Natural killer cell (primary cell): ENCODE data around the gene PPP4R1. TPM values are rescaled to one million over a fixed set of nuclear protein-coding genes. Genes with fewer than 3 reads are reported as not detected.
A peak's percentile ranks its signal among the peaks of the same experiment; 100 is the strongest.

Experiments
- ATAC-seq, 3 donors: fragments of 150-1000 bp in 2 of 3; fragments of 200-7000 bp in 1 of 3; cut with Tn5 transposase; 1 replicate in 1 of 3; 2 replicates in 2 of 3; pipeline ENCODE4 v1.10.0; 2021; ENCODE audit warnings: mild to moderate bottlenecking in 2 of 3, moderate library complexity in 2 of 3
- DNase-seq, 2 donors: peaks; one replicate each; pipeline versions ENCODE4 v3.0.0 to v3.0.0-alpha.2; 2013 to 2021; ENCODE audit warnings: mixed read lengths in 1 of 2
- H3K27ac ChIP-seq: one replicate; pipeline ENCODE4 v1.5.1; 2013; ENCODE audit warnings: mild to moderate bottlenecking, low read length
- H3K27me3 ChIP-seq: one replicate; pipeline ENCODE4 v1.6.1; 2013; ENCODE audit warnings: low read length; ENCODE audit not compliant: control insufficient read depth, insufficient read depth
- H3K36me3 ChIP-seq: one replicate; pipeline ENCODE4 v1.6.1; 2013; ENCODE audit warnings: low read length; ENCODE audit not compliant: control insufficient read depth, insufficient read depth
- H3K4me1 ChIP-seq: one replicate; pipeline ENCODE4 v1.6.1; 2013; ENCODE audit warnings: low read length; ENCODE audit not compliant: control insufficient read depth, insufficient read depth
- H3K4me3 ChIP-seq: one replicate; pipeline ENCODE4 v1.5.1; 2013; ENCODE audit warnings: low read length
- H3K9me3 ChIP-seq: one replicate; pipeline ENCODE4 v1.6.1; 2013; ENCODE audit warnings: low read length; ENCODE audit not compliant: control insufficient read depth, insufficient read depth
- H3K27ac Mint-ChIP-seq, 2 donors: one replicate each; pipeline ENCODE4 v1.8.0; 2022; ENCODE audit warnings: mild to moderate bottlenecking in 2 of 2, mixed read lengths in 2 of 2, moderate library complexity in 1 of 2
- H3K27me3 Mint-ChIP-seq, 2 donors: one replicate each; pipeline ENCODE4 v1.8.0; 2022; ENCODE audit warnings: low read depth in 2 of 2, mixed read lengths in 2 of 2
- H3K36me3 Mint-ChIP-seq: one replicate; pipeline ENCODE4 v1.8.0; 2022; ENCODE audit warnings: mixed read lengths
- H3K4me1 Mint-ChIP-seq, 2 donors: one replicate each; pipeline ENCODE4 v1.8.0; 2022; ENCODE audit warnings: mixed read lengths in 2 of 2
- H3K4me3 Mint-ChIP-seq: one replicate; pipeline ENCODE4 v1.8.0; 2022; ENCODE audit warnings: mild to moderate bottlenecking, moderate library complexity, mixed read lengths
- H3K9me3 Mint-ChIP-seq, 2 donors: one replicate each; pipeline ENCODE4 v1.8.0; 2022; ENCODE audit warnings: mixed read lengths in 2 of 2
- WGBS: methylation state at CpG from one replicate; pipeline ENCODE4 v1.1.7; 2013; ENCODE audit warnings: missing lambda C conversion rate; ENCODE audit not compliant: insufficient coverage; 5-methylcytosine and 5-hydroxymethylcytosine counted together
- intact Hi-C: fragments of 100-400 bp; cut with micrococcal nuclease; formaldehyde crosslinking; loops from one replicate; pipeline ENCODE4 v1.14.2; 2022
- total RNA-seq, 4 donors: library from RNA; stranded (reverse); fragments of 120-200 nt in 1 of 4; gene quantifications; one replicate each; pipeline versions ENCODE4 v1.2.3 to v1.2.4, GENCODE V29; 2013 to 2022
- TF ChIP-seq, protein P1 (sequence below): fragments of 200-600 bp; IDR thresholded peaks from one replicate; pipeline ENCODE4 v1.8.0; 2022; ENCODE audit warnings: antibody characterized with exemption

PPP4R1 gene, protein sequence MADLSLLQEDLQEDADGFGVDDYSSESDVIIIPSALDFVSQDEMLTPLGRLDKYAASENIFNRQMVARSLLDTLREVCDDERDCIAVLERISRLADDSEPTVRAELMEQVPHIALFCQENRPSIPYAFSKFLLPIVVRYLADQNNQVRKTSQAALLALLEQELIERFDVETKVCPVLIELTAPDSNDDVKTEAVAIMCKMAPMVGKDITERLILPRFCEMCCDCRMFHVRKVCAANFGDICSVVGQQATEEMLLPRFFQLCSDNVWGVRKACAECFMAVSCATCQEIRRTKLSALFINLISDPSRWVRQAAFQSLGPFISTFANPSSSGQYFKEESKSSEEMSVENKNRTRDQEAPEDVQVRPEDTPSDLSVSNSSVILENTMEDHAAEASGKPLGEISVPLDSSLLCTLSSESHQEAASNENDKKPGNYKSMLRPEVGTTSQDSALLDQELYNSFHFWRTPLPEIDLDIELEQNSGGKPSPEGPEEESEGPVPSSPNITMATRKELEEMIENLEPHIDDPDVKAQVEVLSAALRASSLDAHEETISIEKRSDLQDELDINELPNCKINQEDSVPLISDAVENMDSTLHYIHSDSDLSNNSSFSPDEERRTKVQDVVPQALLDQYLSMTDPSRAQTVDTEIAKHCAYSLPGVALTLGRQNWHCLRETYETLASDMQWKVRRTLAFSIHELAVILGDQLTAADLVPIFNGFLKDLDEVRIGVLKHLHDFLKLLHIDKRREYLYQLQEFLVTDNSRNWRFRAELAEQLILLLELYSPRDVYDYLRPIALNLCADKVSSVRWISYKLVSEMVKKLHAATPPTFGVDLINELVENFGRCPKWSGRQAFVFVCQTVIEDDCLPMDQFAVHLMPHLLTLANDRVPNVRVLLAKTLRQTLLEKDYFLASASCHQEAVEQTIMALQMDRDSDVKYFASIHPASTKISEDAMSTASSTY
- total RNA-seq: 100 to 1,000 TPM in 1 of 3 donors, 10 to 100 TPM in 2; 60.5 to 108 (median 72.6) TPM
- 101 TPM for total RNA-seq (2013)

DNA sequence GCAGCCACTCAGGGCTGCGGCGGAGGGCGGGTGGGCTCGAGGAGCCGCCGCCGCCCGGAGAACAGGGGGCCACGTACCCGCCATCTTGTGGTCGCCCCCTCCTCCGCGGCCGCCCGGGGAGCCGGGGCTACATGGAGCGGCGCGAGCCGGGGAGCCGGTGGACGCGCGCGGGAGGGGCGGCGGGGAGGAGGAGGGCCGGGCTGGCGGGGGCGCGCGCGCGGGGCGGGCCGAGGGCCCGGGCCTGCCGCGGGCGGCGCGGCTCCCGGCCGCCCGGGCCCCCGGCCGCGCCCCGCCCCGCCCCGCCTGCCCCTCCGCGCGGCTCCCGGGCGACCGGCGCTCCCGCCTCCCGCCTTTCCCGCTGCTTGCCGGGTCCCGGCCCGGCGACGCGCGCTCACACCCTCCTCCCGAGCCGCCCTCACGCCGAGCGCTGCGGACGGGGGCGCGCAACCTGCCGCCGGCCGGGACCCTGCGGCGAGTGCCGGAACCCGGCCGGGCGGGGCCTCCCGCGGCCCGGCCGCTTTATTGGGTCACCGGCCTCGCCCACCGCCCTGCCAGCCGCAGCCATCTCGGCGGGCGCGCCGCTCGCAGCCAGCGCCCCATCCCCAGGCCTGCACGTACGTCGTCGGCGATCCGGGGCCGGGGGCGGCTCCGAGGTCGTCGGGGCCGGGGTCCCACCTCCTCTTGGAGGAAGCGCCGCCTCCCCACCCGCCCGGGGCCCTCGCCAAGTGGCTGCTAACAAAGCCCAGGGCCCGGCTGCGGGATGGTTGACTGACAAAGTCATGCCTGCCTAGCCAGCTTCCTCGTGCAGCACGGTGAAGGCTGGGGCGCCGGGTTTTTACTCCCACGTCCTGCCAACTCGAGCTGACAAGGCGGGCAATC, at the start of gene PPP4R1:
TSS of gene PPP4R1 (minus strand) at position 159 of the 879 bp plus-strand sequence. CDS start at position 84, 75 bp downstream.
- DNase-seq (peak; percentile 63 to 77), ATAC-seq (peak; percentile 81 to 88 (median 83))
- no peaks in the 10 kb centered on the region for H3K27me3 ChIP-seq
- WGBS: under 1% methylated on average over 127 of the region's 127 CpGs
- H3K4me3 ChIP-seq: peak within 1 kb of the TSS; percentile 56
- intact Hi-C loops: loop anchor here (10.0 kb wide), 2 partner anchors 140 to 300 kb away; partner anchors contain the start of genes RALBP1 and VAPA
- TF ChIP-seq, protein P1, sequence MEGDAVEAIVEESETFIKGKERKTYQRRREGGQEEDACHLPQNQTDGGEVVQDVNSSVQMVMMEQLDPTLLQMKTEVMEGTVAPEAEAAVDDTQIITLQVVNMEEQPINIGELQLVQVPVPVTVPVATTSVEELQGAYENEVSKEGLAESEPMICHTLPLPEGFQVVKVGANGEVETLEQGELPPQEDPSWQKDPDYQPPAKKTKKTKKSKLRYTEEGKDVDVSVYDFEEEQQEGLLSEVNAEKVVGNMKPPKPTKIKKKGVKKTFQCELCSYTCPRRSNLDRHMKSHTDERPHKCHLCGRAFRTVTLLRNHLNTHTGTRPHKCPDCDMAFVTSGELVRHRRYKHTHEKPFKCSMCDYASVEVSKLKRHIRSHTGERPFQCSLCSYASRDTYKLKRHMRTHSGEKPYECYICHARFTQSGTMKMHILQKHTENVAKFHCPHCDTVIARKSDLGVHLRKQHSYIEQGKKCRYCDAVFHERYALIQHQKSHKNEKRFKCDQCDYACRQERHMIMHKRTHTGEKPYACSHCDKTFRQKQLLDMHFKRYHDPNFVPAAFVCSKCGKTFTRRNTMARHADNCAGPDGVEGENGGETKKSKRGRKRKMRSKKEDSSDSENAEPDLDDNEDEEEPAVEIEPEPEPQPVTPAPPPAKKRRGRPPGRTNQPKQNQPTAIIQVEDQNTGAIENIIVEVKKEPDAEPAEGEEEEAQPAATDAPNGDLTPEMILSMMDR: no peak
- peaks cover 3% of the 10 kb centered on the region for H3K36me3 ChIP-seq
- H3K27ac Mint-ChIP-seq: peak within 1 kb of the TSS; percentile 90 to 91
- H3K4me3 Mint-ChIP-seq: peak within 1 kb of the TSS; percentile 96
- no peaks in the 10 kb centered on the region for H3K9me3 Mint-ChIP-seq
- peaks cover 39 to 45% of the 10 kb centered on the region in 2 donors for H3K4me1 Mint-ChIP-seq
- no peaks in the 10 kb centered on the region for H3K36me3 Mint-ChIP-seq
- H3K4me1 ChIP-seq: peaks cover 10% of the 10 kb centered on the region
- no peaks in the 10 kb centered on the region for H3K9me3 ChIP-seq
- H3K27me3 Mint-ChIP-seq: no peaks in the 10 kb centered on the region
- H3K27ac ChIP-seq: peak within 1 kb of the TSS; percentile 62

DNA sequence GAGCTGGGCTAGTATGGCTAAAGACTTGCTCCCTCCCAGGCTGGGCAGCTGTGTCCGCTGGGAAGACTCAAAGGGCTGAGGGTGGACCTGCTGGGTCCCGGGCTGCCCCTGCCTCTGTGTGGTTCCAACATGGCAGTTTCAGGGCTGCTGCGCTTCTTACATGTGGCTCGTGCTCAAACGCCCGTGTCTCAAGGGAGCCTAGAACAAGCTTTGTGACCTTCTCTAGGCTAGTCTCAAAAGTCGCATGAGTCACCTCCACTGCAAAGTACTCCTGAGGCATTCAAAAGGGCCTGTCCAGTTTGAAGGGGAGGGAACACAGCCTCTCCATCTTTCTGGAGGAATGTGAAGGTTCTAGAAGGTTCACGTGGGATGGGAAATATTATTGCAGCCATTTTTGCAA, 49.0 kb upstream of the PPP4R1 start:
- Histone ChIP-seq H3K9me3 (no peaks in the 10 kb centered on the region), H3K4me3 (no peak overlapping the region), H3K27ac (no peak overlapping the region), H3K4me1 (no peaks in the 10 kb centered on the region), H3K27me3 (no peaks in the 10 kb centered on the region), H3K36me3 (no peaks in the 10 kb centered on the region)
- H3K36me3 Mint-ChIP-seq: no peaks in the 10 kb centered on the region
- no peaks in the 10 kb centered on the region for H3K9me3 Mint-ChIP-seq
- H3K4me1 Mint-ChIP-seq: no peaks in the 10 kb centered on the region
- DNase-seq: no peak
- no peaks in the 10 kb centered on the region for H3K27me3 Mint-ChIP-seq
- H3K27ac Mint-ChIP-seq: no peak overlapping the region
- 91% methylated on average over 7 of the region's 8 CpGs for WGBS
- intact Hi-C loops: no loop called here
- no peak for ATAC-seq
- TF ChIP-seq, protein P1: no peak
- H3K4me3 Mint-ChIP-seq: no peak overlapping the region

DNA sequence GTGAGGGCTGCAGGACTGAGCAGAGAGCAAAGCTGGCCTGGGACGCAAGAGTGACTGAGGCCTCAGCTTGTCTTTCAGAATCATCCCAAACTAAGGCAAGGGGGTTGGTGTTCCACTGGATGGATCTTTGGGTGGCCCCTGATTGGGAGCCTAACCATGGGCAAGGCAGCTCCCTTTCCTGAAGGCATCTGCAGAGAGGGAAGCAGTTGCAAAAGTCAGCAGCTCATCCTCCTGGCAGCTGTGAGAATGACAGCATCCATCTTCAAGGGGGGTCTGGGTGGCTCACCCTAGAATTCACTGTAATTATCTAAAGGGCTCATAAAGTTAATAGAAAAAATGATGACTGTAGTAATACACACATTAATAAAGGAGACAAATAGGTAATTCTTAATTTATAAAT, 47.2 kb upstream of the PPP4R1 start:
- H3K27ac ChIP-seq: no peak overlapping the region
- TF ChIP-seq, protein P1: no peak
- H3K27ac Mint-ChIP-seq: no peak overlapping the region
- no peaks in the 10 kb centered on the region for H3K4me1 ChIP-seq
- H3K4me1 Mint-ChIP-seq: no peaks in the 10 kb centered on the region
- intact Hi-C loops: no loop called here
- no peaks in the 10 kb centered on the region for H3K27me3 ChIP-seq
- H3K27me3 Mint-ChIP-seq: no peaks in the 10 kb centered on the region
- WGBS: 100% methylated on average over 1 of the region's 1 CpG
- no peaks in the 10 kb centered on the region for H3K9me3 Mint-ChIP-seq
- H3K4me3 ChIP-seq: no peak overlapping the region
- no peak for ATAC-seq
- no peaks in the 10 kb centered on the region for H3K36me3 ChIP-seq
- peak in 1 of 2 donors; percentile 6 for DNase-seq
- H3K36me3 Mint-ChIP-seq: no peaks in the 10 kb centered on the region
- H3K9me3 ChIP-seq: no peaks in the 10 kb centered on the region
- H3K4me3 Mint-ChIP-seq: no peak overlapping the region
